Cerebellar nuclear complex (tissue), 1 donor: ENCODE measurements around the gene PHACTR2.

Experiments
- DNase-seq, 2 experiments: peaks; one replicate each; lab custom pipeline; 2025; lab: John Stamatoyannopoulos, UW

Gene PHACTR2

DNA sequence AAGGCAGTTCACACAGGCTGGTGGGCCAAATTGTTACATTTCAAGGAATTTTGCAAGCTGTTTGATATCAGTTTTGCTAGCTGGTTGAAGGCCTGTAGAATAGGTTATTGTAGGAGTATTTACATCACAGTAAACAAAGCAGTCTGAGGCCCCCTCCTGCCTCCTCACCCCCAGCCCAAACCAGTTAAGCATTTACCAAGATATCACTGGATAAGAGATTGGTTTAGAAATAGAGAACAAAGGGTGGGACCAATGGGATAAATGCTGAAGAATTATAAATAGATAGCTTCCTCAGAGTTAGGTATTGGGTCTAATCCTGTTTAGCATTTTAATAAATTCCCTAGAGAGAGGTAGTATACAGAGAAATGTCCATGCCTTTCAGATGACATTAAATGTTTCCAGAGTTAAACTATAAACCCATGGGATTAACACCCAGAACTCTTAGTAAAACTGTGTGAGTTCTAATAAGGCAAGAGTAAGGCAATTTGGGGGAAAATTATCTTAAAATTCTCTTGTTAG lies 2.3 kb upstream of the PHACTR2 start:
- DNase-seq = no peak

DNA sequence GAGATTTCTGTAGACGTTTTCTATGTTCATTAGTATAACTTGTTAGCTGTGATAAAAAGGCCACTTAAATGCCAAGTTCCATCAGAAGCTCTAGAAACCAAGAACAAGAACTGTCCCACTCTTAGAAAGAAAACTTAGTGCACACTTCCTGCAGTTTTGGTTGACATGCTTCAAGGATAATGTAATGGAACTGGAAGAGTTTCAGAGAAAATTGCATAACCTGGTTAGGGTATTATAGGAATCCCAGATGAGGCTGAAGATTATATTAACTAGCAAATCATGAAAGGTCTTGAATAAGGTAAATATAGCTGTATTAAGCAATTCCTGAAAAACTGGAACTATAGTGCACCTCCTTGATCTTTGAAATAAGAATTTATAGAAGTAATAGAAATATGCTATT lies 1.8 kb upstream of the PHACTR2 start:
- no peak for DNase-seq

DNA sequence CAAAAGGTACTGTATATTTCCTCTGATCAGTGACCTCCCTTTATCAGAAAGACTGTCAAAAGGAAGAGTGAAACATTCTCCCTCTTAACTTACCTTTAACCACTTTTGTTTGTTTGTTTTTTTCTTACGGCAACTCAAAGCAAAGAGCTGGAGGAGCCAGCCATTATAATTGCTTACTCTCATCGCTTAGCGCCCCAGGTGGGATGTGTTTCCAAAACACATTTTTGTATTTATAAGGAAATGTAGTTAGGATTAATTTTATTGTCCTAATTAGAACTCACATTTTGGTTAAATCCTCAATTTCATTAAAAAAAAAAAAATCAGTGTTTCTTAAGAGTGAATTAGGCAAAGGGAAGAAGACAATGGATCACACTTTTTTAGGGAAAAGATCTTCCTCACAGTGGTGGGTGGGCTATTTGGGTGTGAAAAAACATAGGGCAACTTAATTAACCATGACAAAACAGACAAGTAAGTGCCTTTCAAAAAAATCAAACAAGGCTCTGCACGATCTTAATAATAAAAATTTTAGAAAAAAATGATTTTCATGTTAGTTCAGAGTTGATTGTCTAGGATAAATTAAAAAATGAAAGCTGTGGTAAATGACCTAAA lies 1.2 kb upstream of the PHACTR2 start:
- DNase-seq = no peak

DNA sequence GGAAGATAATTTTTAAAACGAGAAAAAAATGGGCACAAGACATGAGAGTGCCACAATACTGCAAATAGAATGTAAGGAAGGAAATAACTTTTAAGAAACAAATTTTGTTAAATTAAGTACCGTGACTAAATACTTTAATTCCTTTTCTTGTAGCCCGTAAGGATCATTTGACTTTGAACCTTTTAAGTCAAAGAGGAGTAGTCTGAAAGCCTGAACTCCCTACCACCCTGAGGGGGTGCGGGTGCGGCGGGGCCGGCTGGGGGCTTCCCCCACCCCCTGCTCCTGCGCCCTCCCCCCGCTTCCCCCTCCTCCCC lies 231 bp upstream of the PHACTR2 start:
- no peak for DNase-seq

DNA sequence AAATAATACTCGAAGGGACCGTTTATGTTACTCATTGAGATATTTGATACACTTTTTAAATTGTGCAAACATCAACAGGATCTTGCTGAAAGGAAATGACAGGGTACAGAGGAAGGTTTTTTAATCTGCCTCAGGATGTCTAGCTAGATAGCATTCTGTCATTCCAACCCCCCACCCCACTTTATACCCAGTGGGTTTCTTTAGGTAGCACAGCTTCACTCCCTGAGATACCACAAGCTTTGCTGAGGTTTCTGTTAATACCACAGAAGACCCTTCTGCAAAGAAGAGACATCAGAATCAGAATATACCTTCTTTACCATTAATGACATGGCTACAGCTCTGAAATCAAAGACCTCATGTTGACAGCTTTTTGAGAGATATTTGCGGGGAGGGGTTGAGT lies 1.3 kb downstream of the PHACTR2 start:
- no peak for DNase-seq

DNA sequence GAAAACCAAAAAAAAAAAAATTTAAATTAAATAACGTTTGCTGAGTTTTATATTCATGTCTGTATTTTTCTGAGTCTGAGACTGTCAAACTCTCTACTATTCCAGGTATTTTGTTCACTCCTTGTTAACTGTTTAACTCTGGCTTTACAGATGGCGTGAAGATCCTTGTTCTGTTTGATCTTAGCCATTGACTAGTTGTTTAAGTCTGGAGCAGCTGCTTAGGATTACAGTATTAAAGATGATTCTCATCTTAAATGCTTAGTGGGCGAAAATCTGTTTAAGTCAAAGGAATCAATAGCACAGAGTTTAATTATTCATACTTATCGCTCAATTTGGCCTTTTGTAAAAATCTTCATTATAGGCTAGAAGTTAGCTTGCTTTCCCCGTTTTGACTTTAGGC lies 2.4 kb downstream of the PHACTR2 start:
- no peak for DNase-seq

DNA sequence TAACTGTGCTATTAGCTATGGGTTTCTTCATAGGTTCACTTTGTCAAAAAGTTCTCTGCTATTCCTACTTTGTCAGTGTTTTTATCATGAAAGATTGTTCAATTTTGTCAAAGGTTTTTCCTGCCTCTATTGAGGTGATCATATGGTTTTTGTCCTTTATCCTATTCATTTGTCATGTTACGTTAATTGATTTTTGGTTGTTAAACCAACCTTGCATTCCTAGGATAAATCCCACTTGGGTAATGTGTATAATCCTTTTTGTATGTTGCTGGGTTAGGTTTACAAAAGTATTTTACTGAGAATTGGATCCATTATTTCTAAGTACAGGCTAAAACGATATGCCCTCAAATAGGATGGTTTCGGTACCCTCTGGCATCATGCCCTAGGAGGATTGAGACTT lies 5.0 kb downstream of the PHACTR2 start:
- no peak for DNase-seq

DNA sequence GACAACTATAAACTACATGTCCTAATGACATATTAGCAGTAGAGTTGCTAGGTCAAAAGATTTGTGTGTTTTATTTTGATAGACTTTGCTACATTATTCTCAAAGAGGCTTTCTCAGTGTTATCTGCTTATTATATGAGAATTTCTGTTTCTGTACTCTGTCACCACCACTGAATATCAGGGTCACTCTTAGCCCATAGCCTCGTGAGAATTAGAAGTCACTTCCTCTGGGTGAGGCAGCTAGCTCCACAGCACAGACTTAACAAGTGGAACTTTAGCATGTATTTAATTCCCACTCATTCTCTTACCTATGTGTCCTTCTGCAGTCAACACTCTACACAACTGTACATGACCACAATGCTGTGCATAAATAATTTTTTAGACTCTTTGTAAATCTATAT lies 6.7 kb downstream of the PHACTR2 start:
- DNase-seq = no peak

DNA sequence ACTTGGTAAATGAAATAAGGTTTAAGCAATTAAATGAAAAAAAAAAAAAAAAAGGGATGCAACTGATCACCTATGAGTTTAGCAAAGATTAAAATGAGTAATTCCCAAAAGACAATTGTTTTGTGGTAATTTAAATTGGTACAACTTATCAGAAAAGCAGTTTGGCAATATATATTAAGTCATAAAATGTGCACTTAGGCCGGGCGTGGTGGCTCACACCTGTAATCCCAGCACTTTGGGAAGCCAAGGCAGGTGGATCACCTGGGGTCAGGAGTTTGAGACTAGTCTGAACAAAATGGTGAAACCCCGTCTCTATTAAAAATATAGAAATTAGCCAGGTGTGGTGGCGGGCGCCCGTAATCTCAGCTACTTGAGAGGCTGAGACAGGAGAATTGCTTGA lies 7.9 kb downstream of the PHACTR2 start:
- no peak for DNase-seq

DNA sequence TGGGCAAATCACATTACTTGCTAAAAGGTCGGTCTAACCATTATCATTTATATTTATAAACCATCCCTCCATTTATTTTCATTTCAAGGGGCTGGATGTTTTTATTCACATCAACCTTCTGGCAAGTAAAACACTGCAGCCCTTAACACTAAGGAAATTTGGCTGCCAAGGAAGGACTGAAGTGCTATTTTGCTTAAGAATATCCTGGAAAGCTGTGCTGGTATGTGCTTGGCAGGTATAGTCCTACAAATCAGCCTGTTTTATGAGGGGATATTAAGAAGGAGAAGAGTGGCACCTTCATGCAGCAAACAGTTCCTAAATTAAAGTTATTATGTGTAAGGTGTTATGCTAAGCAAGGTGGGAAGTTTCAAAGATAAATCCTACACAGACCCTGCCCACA lies 9.8 kb downstream of the PHACTR2 start:
- DNase-seq = no peak

DNA sequence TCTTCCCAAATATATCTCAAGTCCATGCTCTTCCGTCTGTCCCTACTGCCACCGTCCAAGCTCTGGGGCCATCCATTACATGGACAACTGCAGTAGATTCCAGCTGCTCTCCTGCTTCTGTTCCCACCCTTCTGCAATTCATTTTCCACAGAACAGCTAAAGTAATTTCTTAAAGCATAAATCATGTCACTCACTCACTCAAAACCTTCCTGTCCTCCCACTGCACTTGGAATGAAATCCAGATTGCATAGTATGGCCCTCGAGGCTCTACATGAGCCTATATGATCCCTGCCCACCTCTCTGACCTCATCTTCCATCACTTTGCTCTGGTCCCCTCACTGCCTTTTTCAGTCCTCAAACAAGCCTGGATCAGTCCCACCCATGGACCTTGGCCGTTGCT lies 10.9 kb downstream of the PHACTR2 start:
- no peak for DNase-seq

DNA sequence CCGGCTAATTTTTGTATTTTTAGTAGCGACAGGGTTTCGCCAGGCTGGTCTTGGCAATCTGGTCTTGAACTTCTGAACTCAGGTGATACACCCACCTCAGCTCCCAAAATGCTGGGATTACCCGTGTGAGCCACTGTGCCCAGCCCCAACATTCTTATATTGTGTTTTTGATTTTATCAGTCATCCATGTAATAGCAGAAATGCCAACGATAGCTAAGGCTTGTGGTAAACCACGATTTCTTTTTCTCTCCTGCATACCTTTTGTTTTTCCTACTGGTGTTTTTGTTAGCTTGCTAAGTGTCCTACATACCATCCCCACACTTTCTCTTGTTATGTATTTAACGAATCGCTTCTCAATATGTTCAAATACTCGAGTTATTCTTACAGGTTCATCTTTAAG lies 12.1 kb downstream of the PHACTR2 start:
- no peak for DNase-seq

DNA sequence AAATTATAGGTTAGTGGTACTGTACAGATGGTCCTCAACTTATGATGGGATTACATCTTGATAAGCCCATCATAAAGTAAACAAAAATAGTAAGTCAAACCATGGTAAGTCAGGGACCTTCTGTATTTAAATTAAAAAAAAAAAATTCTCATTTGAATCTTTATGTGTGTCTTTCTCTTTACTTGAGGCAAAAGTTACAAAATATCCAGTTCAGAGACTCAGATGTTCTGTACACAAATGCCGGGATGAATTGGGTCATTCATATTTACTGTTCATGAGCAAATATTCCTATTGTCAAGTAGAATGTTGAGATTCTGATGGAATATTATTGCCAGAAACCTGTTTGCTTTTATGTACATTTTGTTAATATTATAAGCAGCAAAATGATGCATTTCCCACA lies 13.4 kb downstream of the PHACTR2 start:
- DNase-seq = no peak

DNA sequence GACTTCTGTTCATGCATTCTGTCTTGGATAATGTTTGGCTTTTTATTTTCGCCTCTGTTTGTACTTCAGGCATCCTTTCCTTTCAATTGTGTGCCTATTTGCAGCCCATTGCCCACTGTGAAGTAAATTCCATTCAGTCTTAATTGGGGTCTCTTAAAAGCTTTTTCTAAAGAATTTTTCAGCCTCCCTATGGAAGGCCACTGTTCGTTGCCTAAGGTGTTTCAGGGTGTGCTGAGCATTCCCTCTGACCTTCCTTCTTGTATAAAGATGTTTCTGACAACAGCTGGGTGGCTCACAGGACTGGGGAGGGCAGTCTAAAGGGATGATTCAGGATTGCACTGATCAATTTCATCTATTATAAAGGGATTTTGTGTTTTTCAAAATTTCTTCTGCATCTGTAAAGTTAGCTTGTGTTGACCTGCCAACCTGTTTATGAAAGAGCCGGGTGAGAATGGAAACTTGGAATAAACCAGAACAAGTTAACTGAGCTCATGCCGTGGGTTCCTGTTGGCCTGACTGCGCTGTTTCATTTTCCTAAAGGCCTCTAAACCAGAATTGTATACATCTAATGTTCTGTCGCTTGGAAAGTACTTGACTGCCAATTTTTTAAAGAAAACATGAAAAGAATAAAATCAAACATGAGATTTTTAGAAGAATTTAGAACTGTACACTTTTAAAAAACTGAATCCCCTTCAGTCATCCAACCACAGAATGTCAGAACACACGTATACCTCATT lies 14.3 kb downstream of the PHACTR2 start:
- DNase-seq = no peak

DNA sequence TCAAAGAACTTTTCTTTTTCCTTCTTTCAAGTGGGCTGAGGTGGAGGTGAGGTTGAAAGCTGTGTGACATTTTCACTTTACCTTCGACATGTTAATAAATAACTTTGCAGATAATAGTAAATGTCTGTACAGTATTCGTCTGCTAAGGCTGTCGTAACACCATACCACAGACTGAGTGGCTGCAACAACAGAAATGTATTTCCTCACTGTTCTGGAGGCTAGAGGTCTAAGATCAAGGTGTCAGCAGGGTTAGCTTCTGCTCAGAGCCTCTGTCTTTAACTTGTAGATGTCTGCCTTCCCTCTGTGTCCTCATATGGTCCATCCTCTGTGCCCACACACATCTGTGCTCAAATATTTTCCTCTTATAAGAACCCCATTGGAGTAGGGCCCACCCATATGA lies 14.9 kb downstream of the PHACTR2 start:
- DNase-seq = no peak

DNA sequence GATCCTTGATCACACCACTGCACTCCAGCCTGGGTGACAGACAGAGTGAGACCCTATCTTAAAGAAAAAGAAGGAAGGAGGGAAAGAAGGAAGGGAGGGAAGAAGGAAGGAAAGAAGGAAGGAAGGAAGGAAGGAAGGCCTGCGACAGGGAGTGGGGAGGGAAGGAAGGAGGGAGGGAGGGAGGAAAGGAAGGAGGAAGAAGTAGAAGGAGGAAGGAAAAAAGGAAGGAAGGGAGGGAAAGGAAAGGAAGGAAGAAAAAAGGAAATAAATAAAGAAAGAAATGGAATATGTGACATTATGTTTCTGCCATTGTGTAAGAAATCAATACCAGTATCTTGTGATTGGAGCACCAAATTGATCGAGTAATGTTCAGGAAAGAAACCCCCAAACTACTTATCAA lies 16.2 kb downstream of the PHACTR2 start:
- no peak for DNase-seq

DNA sequence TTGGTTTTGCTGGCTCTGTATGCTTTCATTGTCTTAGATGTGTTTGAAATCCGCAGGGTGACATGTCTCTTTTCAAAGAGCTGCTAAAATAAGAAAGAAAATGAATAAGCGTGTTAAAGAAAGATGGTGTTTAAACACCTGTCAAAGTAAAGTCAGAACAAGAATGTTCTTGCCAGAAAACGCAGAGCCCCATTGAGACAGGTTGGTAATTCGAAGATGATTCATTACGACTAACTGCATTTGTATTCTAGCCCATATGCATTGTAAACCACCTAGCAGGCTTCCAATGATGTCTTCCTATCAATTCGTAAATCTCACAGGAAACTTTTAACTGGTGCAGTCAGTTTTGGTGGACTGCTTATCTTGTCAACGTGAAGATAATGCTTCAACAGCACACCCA lies 16.8 kb downstream of the PHACTR2 start:
- DNase-seq = no peak

DNA sequence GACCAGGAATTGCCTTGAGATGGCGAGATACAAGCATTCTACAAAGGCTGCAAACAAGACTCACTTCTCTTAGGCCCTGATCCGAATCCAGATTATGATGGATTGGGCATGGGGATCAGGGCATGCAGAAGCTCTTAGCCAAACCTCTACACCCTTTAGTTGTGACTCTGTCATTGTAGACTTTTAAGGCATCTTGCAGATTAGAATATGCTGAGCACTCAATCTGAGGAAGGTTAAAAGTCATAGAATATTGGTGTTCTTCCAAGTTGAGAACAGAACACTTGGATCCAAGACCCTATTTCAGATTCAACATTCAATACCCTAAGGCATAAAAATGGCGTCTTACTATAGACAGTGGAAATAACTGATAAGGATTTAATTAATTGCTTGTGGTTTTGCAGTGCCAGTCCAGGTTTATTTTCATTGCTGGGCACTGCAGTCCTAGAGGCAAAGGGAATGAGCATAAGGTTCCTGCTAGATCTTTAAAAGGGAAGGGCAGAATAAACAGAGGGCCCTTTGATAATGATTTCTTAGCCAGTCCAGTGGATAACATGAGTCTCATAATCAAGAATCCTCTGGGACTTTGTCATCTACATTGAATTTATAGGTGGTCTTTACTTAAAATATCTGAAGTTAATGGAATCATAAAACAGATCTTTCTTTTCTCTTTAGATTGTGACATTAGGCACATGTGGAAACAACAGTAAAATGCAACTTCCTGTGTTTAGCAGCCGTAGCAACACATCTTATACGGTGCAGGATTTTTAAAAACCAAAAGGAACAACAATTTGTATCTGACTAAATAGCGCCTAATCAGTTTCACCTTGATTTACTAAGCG lies 17.6 kb downstream of the PHACTR2 start:
- DNase-seq = no peak

DNA sequence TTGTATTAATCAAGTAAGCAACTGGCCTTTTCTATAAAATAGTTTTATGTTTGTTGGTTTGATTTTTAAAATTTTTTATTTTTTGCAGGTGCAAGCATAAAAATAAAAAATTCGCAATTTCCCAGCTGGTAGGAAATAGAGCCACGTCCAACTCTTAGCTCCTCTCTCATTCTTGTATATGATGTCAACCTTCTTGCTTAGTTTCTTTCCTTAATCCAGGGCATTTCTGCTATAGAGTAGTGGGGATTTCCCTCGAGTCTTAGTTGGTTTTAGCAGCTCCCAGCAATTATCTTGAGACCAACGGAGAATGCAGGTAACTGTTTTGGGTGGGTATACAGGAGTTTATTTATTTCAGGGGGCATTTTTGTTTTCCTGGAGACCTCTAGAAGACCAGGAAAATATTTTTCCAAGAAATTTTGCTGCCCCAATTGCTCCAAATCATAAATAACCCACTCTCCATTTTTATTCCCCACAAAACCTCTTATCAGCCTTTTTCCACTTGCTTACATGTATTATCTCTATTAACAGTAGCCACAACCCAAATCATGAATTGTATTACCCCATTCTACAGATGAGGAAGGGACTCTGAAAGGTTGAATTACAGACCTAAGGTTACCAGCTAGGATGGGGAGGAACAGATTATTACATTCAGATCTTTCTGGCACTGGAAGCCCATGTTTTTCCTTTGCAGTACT lies 18.4 kb downstream of the PHACTR2 start:
- no peak for DNase-seq

DNA sequence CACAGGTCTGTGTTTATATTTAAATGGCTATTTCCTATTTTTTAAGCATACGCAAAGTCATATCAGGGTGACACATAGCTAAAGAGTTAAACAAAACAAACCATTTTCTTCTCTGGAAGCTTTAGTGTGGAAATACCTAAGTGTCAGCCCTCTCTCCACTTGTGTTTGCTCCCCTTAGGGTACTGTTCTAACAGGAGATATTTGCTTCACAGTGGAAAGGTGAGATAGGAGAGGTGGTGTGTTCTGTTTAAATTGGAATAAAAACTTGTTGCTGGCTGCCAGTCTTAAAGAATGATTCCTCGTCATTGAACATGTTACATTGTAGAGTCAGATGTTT lies 18.9 kb downstream of the PHACTR2 start:
- no peak for DNase-seq

DNA sequence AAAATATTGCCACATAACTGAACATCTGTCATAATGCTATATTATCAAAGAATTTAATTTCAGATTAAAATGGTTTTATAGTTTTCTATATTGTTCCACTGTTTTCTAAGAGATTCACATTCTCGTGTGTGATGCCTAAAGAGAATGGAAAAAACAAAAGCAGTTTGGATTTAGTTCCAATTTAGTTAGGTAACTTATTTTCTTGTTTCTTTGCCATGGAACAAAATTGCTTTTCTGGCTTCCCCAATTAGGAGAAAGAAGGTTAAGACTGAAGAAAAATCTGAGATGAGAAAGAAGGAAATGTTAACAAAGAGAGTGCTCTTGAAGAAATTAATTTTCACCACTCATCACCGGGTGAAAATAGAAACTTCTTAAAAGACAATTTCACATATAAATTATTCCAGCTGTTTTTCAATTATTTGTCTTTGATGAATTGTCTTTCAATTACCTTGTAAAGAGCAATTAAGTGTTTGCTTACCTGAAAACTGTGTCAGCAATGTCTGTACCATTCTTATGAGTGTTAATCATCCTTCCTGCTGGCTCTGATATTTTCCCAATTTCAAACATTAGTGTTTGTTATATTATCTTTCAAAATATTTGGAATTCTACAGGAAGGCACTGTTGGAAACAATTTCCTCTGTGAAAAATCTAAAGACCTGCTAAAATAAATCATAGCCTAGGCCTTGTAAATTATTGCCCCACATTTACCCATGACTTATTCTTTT lies 19.5 kb downstream of the PHACTR2 start:
- no peak for DNase-seq

DNA sequence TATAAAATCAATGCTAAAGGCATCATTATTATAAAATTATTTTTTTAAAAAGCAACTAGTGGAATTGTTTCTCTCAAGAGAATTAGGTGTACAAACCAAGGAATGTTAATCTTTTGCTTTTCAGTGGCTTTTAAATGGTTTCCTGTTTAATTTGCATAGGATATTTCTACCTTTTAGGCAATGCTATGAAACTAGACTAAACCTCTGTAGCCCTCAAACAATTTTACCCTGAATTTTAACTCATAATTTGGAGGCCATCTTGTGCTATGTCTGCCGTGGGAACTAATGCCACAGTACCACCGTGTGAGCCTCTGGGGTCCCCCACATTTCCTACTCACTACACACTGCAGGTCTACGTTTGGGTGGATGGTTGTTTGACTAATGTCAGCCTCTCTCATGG lies 20.6 kb downstream of the PHACTR2 start:
- DNase-seq = no peak
